Activated T-cell treated with anti-CD3 and anti-CD28 coated beads, Interleukin-2, amount 50 U/mL, for 48 hours (primary cell): ENCODE data around the gene TFDP2.
"Not testable (repeated sequence)": the region's sequence is repeated elsewhere in the genome, so short reads cannot be mapped to it uniquely, and the experiment has no call there.

Source experiments
- DNase-seq, 2 experiments: peaks; one replicate each; pipeline ENCODE4 v3.0.0-alpha.2; 2020

The TFDP2 gene

GRCh38 chr3:141920701-141921100 is 228.6 kb downstream of the TFDP2 start:
- DNase-seq = peak in 1 of 2 experiments; percentile 20

- DNase-seq = no peak
Observed at GRCh38 chr3:141915766-141916165, 233.6 kb downstream of the TFDP2 start.

- DNase-seq = no peak
Observed at GRCh38 chr3:141915016-141915415, 234.3 kb downstream of the TFDP2 start.

GRCh38 chr3:141914311-141914710 is 235.0 kb downstream of the TFDP2 start:
- DNase-seq = no peak

- DNase-seq = peak in 1 of 2 experiments; percentile 44
Observed at GRCh38 chr3:141913150-141913811, 236.1 kb downstream of the TFDP2 start.

- not testable (repeated sequence) for DNase-seq
Observed at GRCh38 chr3:141909986-141910385, 239.4 kb downstream of the TFDP2 start.

GRCh38 chr3:141909408-141909807 is 239.9 kb downstream of the TFDP2 start:
- DNase-seq = no peak

- no peak for DNase-seq
Observed at GRCh38 chr3:141905129-141905528, 244.2 kb downstream of the TFDP2 start.

- DNase-seq = no peak
Observed at GRCh38 chr3:141904203-141904602, 245.1 kb downstream of the TFDP2 start.

GRCh38 chr3:141901914-141902313 is 247.4 kb downstream of the TFDP2 start:
- no peak for DNase-seq

- DNase-seq = peak in 1 of 2 experiments; percentile 33
Observed at GRCh38 chr3:141900343-141900742, 249.0 kb downstream of the TFDP2 start.

GRCh38 chr3:141898908-141899307 is 250.4 kb downstream of the TFDP2 start:
- DNase-seq = no peak

- DNase-seq = no peak
Observed at GRCh38 chr3:141895731-141896130, 253.6 kb downstream of the TFDP2 start.

GRCh38 chr3:141894524-141895176 is 254.7 kb downstream of the TFDP2 start:
- no peak for DNase-seq
